ENCODE measurements around the gene CCDC88C.

The CCDC88C gene

DNA sequence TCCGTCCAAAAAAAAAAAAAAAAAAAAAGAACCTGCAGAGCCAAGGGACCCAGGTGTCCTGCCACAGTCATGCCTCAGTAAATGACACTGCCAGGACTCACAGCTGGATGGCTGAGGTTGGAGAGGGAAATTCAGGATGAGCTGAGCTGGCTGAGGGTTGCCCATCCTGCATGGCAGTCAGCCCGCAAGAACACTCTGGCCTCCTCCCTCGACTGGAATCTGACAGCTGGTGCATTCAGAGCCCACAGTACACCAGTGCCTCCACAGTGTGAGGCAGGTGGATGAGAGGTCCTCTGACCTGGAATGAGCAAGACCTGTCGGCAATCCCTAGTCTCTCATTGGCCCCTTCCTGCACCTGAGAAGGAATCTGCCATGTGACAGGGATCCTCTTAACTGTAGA is 98.7 kb downstream of the CCDC88C start:
- H3K4me3 ChIP-seq (ENCODE audit: low read depth, low read length), result no peak overlapping the region
- TF ChIP-seq, protein P1, sequence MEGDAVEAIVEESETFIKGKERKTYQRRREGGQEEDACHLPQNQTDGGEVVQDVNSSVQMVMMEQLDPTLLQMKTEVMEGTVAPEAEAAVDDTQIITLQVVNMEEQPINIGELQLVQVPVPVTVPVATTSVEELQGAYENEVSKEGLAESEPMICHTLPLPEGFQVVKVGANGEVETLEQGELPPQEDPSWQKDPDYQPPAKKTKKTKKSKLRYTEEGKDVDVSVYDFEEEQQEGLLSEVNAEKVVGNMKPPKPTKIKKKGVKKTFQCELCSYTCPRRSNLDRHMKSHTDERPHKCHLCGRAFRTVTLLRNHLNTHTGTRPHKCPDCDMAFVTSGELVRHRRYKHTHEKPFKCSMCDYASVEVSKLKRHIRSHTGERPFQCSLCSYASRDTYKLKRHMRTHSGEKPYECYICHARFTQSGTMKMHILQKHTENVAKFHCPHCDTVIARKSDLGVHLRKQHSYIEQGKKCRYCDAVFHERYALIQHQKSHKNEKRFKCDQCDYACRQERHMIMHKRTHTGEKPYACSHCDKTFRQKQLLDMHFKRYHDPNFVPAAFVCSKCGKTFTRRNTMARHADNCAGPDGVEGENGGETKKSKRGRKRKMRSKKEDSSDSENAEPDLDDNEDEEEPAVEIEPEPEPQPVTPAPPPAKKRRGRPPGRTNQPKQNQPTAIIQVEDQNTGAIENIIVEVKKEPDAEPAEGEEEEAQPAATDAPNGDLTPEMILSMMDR (IDR thresholded peaks at IDR 0.05; ENCODE audit: low read depth, low read length, missing control alignments), result no peak
- in situ Hi-C loops (cut with HindIII; ENCODE audit: low sequenced_read_pairs), result no loop called here
- no peak for DNase-seq (ENCODE audit: low read depth)

DNA sequence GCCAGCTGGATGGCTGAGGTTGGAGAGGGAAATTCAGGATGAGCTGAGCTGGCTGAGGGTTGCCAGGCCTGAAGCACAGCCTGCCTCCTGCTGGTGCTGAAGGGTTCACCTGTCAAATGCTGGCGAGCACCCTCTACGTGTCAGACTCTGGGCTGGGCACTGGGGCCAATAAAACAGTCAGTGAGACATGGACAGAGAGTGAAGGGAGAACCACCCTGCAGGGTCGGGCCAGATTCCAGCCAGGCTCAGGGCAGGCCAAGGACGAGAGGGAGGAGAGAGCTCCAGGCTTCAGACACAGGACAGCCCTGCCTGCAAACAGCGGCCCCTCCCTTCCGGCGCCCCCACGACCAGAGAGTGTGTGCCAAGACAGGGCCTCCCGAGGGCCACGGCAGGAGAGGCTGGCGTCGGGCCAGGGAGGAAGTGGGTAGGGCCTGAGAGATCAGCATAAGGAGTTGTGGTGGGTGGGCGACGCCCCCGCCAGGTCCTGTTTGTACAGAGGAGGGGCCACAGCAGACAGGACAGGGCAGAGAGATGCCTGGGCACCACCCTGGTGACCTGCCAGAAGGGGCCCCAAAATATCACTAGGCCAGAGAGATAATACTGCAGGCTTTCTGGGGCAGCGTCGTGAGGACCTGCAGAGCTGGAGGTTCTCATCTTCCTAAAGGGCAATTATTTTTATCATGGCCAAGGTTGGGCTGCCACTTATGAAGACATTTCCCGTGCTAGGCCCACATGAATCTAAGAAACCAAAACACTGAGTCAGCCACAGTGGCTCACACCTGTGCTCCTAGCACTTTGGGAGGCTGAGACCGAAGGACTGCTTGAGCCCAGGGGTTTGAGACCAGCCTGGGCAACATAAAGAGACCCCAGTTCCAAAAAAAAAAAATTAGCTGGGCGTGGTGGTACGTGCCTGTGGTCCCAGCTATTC is 100.0 kb downstream of the CCDC88C start:
- in situ Hi-C loops (cut with HindIII; ENCODE audit: low sequenced_read_pairs), result no loop called here

DNA sequence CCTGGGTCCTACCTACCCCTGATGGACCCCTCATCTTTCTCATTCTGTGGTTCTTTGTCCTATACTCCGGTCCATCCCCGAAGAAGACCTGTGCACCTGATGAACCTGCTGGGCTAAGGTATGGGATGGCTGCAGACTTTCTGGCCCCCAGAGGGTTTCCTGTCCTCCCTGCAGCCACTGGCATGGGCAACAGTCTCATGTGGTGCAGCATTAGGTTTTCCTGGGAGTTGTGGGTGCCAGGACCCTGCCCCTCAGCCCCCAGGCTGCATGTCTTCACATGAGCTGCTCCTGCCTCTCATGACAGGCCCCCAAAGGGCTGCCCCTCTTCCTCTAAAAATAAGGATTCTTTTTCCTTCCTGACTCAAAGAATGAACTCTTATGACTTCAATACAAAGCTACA is 100.9 kb downstream of the CCDC88C start:
- no peak for DNase-seq (ENCODE audit: low read depth)
- H3K4me3 ChIP-seq (ENCODE audit: low read depth, low read length), result no peak overlapping the region
- in situ Hi-C loops (cut with HindIII; ENCODE audit: low sequenced_read_pairs), result no loop called here
- TF ChIP-seq, protein P1 (IDR thresholded peaks at IDR 0.05; ENCODE audit: low read depth, low read length, missing control alignments), result no peak

More for the DNA sequence above, 100.0 kb downstream of the CCDC88C start:
- no peak for DNase-seq (ENCODE audit: low read depth)
- no peak overlapping the region for H3K4me3 ChIP-seq (ENCODE audit: low read depth, low read length)
- TF ChIP-seq, protein P1 (IDR thresholded peaks at IDR 0.05; ENCODE audit: low read depth, low read length, missing control alignments), result no peak

DNA sequence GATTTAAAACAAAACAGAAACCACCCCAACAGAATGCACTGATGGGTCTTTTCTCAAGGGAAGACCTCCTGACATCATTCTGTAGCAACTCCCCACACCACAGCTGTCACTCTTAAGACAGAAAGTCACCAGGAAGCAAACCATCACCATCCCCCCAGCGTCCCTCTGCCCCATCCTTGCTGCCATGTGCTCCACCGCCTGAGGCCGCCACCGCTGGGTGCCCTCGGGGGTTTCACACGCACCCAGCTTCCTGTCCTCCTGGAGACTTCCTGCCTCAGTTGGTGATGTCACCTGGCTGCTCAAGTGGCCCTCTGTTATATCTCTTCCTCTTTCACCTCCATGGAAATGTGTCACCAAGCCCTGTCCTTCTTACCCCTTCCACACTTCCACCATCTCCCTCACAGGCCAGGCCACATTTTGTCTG is 101.8 kb downstream of the CCDC88C start:
- H3K4me3 ChIP-seq (ENCODE audit: low read depth, low read length), result no peak overlapping the region
- no peak for DNase-seq (ENCODE audit: low read depth)
- in situ Hi-C loops (cut with HindIII; ENCODE audit: low sequenced_read_pairs), result no loop called here
- TF ChIP-seq, protein P1 (IDR thresholded peaks at IDR 0.05; ENCODE audit: low read depth, low read length, missing control alignments), result no peak

DNA sequence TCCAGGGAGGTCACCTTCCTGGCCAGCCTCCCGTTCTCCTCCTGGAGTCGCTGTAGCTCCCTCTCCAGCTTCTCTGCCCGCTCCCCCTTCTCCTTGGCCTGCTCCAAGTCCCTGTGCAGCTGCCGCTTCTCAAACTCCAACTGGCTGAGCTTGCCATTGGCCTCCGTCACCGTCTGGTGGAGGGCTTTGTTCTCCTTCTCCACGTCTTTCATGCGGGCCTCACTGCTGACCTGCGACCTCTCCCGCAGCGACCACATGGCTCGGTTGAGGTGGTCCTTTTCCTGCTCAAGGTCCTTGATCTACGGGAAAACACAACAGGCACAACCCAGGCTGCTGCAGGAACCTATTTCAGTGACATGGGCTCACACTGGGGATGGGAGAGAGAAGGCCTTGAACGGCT is 103.8 kb downstream of the CCDC88C start:
- DNase-seq (ENCODE audit: low read depth), result no peak
- TF ChIP-seq, protein P1 (IDR thresholded peaks at IDR 0.05; ENCODE audit: low read depth, low read length, missing control alignments), result no peak
- no peak overlapping the region for H3K4me3 ChIP-seq (ENCODE audit: low read depth, low read length)
- in situ Hi-C loops (cut with HindIII; ENCODE audit: low sequenced_read_pairs), result no loop called here

DNA sequence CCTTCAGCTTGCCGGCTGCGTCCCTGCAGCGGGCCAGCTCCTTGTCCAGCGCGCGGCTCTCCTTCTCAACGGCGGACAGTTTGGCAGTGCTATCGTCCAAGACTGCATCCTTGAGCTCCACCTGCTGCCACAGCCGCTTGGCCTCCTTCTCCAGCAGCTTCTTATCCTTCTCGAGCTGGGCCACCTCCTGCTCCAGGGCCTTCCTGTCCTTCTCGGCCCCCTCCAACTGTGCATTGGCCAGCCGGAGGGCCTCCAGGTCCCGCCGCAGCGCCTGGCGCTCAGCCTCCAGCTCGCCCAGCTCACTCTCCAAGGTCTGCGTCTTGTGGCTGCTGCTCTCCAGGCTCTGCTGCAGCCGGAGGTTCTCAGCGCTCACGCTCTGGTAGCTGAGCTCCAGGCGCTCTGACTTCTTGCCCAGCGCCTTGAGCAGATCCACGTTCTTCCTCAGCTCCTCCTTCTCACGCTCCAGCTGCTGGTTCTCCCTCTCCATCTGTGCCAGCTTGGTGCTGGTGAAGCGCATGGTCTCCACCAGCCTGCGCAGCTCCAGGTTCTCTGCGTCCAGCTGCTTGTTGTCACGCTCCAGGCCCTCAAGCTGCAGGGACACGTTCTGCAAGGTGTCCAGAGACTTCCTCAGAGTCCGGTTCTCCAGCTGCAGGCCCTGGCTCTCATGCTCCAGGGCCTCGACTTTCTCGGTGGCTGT is 104.3 kb downstream of the CCDC88C start:
- DNase-seq (ENCODE audit: low read depth), result no peak
- in situ Hi-C loops (cut with HindIII; ENCODE audit: low sequenced_read_pairs), result no loop called here
- TF ChIP-seq, protein P1 (IDR thresholded peaks at IDR 0.05; ENCODE audit: low read depth, low read length, missing control alignments), result no peak

More for the DNA sequence above, 104.3 kb downstream of the CCDC88C start:
- no peak overlapping the region for H3K4me3 ChIP-seq (ENCODE audit: low read depth, low read length)
